Measurements from ENCODE around the gene ATPAF2.
A peak's percentile ranks its signal among the peaks of the same experiment; 100 is the strongest.

Gene ATPAF2

GRCh38 chr17:18038861-18039534 is at the start of gene ATPAF2, which contains the start of gene GID4:
TSS of gene ATPAF2 (minus strand) at chr17:18039168. CDS start at chr17:18039013, 155 bp downstream.
TSS of gene GID4 (plus strand) at chr17:18039408. CDS start at chr17:18039465, 57 bp downstream.
- DNase-seq (ENCODE audit: low read depth) = peak; percentile 98

- DNase-seq (ENCODE audit: low read depth) = peak; percentile 79
Observed at GRCh38 chr17:18087610-18088491, 48.9 kb upstream of the ATPAF2 start, which contains the start of gene DRG2. TSS of gene DRG2 (plus strand) at chr17:18087948. CDS start at chr17:18088024, 76 bp downstream.

GRCh38 chr17:18084256-18084655 is 45.3 kb upstream of the ATPAF2 start:
- no peak for DNase-seq (ENCODE audit: low read depth)

GRCh38 chr17:18079543-18079942 is 40.6 kb upstream of the ATPAF2 start:
- DNase-seq (ENCODE audit: low read depth) = no peak

GRCh38 chr17:18076936-18077335 is 38.0 kb upstream of the ATPAF2 start:
- no peak for DNase-seq (ENCODE audit: low read depth)

- DNase-seq (ENCODE audit: low read depth) = no peak
Observed at GRCh38 chr17:18074566-18075272, 35.8 kb upstream of the ATPAF2 start.

GRCh38 chr17:18071751-18072150 is 32.8 kb upstream of the ATPAF2 start:
- no peak for DNase-seq (ENCODE audit: low read depth)

- no peak for DNase-seq (ENCODE audit: low read depth)
Observed at GRCh38 chr17:18070861-18071340, 31.9 kb upstream of the ATPAF2 start.

GRCh38 chr17:18069101-18069500 is 30.1 kb upstream of the ATPAF2 start:
- no peak for DNase-seq (ENCODE audit: low read depth)

GRCh38 chr17:18066866-18067265 is 27.9 kb upstream of the ATPAF2 start:
- DNase-seq (ENCODE audit: low read depth) = no peak

- DNase-seq (ENCODE audit: low read depth) = no peak
Observed at GRCh38 chr17:18065546-18065945, 26.6 kb upstream of the ATPAF2 start.

GRCh38 chr17:18064053-18064452 is 25.1 kb upstream of the ATPAF2 start:
- no peak for DNase-seq (ENCODE audit: low read depth)

GRCh38 chr17:18059283-18059682 is 20.3 kb upstream of the ATPAF2 start:
- no peak for DNase-seq (ENCODE audit: low read depth)

- DNase-seq (ENCODE audit: low read depth) = no peak
Observed at GRCh38 chr17:18056214-18056613, 17.2 kb upstream of the ATPAF2 start.

- DNase-seq (ENCODE audit: low read depth) = no peak
Observed at GRCh38 chr17:18055597-18055996, 16.6 kb upstream of the ATPAF2 start.

GRCh38 chr17:18045691-18046350 is 6.9 kb upstream of the ATPAF2 start:
- no peak for DNase-seq (ENCODE audit: low read depth)

GRCh38 chr17:18044609-18045008 is 5.6 kb upstream of the ATPAF2 start:
- no peak for DNase-seq (ENCODE audit: low read depth)

- DNase-seq (ENCODE audit: low read depth) = no peak
Observed at GRCh38 chr17:18043491-18043890, 4.5 kb upstream of the ATPAF2 start.

GRCh38 chr17:18042983-18043382 is 4.0 kb upstream of the ATPAF2 start:
- no peak for DNase-seq (ENCODE audit: low read depth)

GRCh38 chr17:18041776-18042175 is 2.8 kb upstream of the ATPAF2 start:
- no peak for DNase-seq (ENCODE audit: low read depth)

GRCh38 chr17:18040261-18040858 is 1.4 kb upstream of the ATPAF2 start:
- DNase-seq (ENCODE audit: low read depth) = no peak
